Cardiac muscle cell (in vitro differentiated cells and primary cell): Measurements from ENCODE around the gene ARL15. TPM values are rescaled to one million over a fixed set of nuclear protein-coding genes. Genes with fewer than 3 reads are reported as not detected.

Experiments used
- DNase-seq, 2 donors: peaks; one replicate each; pipeline versions ENCODE4 v3.0.0 to v3.0.0-alpha.2; 2010 to 2017; ENCODE audit warnings: low read depth in 1 of 2, low spot score in 1 of 2
- H3K27ac ChIP-seq: fragments of 200-600 bp; sonication (generic); 2 replicates; pipeline ENCODE4 v1.5.1; 2016
- H3K27me3 ChIP-seq: fragments of 200-600 bp; sonication (generic); 2 replicates; pipeline ENCODE4 v1.6.0; 2016; ENCODE audit warnings: control low read depth
- H3K36me3 ChIP-seq: fragments of 200-600 bp; sonication (generic); 2 replicates; pipeline ENCODE4 v1.5.1; 2016; ENCODE audit warnings: control low read depth
- H3K4me1 ChIP-seq: fragments of 200-600 bp; sonication (generic); 2 replicates; pipeline ENCODE4 v1.8.1; 2017; ENCODE audit warnings: low read depth, mild to moderate bottlenecking, mixed run types
- H3K4me3 ChIP-seq: fragments of 200-600 bp; sonication (generic); 2 replicates; pipeline ENCODE4 v1.5.1; 2016; ENCODE audit warnings: mild to moderate bottlenecking
- H3K9me3 ChIP-seq: fragments of 200-600 bp; sonication (generic); 2 replicates; pipeline ENCODE4 v1.5.1; 2017; ENCODE audit warnings: low read depth, mild to moderate bottlenecking, control low read depth
- CTCF ChIP-seq: IDR thresholded peaks from 2 replicates; pipeline ENCODE4 v1.5.1; 2012; ENCODE audit warnings: low read depth, mild to moderate bottlenecking, low read length
- polyA plus RNA-seq: library from polyadenylated mRNA; unstranded; fragments of >200 nt; fragmentation: Nextera tagmentation; extraction: Ambion mirVana; gene quantifications from 2 replicates; pipeline ENCODE4 v1.2.1, GENCODE V29; 2016
- total RNA-seq: library from RNA; depleted of rRNA; stranded (reverse); fragments of >200 nt; gene quantifications from 2 replicates; pipeline ENCODE4 v1.2.3, GENCODE V29; 2016

Gene ARL15
- total and polyA plus RNA-seq, 2 experiments from 2014 or later: 23.2 to 27.4 TPM

- Histone ChIP-seq H3K27ac (no peak overlapping the region), H3K4me3 (no peak overlapping the region)
Measured at GRCh38 chr5:54197018-54197417, 113.4 kb downstream of the ARL15 start.

GRCh38 chr5:54195701-54196100 lies 114.7 kb downstream of the ARL15 start:
- Histone ChIP-seq H3K4me1 (peaks cover 23% of the 10 kb centered on the region), H3K4me3 (no peak overlapping the region), H3K27me3 (no peaks in the 10 kb centered on the region), H3K36me3 (no peaks in the 10 kb centered on the region), H3K9me3 (no peaks in the 10 kb centered on the region), H3K27ac (no peak overlapping the region)
- DNase-seq: no peak
- TF ChIP-seq CTCF: no peak

More at GRCh38 chr5:54197018-54197417, 113.4 kb downstream of the ARL15 start:
- DNase-seq: no peak
- H3K4me1 ChIP-seq: peaks cover 11% of the 10 kb centered on the region
- no peaks in the 10 kb centered on the region for H3K27me3 ChIP-seq
- no peaks in the 10 kb centered on the region for H3K36me3 ChIP-seq
- H3K9me3 ChIP-seq: no peaks in the 10 kb centered on the region
- TF ChIP-seq CTCF: no peak

- peak in 1 of 2 donors; percentile 16 for DNase-seq
- Histone ChIP-seq H3K36me3 (no peaks in the 10 kb centered on the region), H3K9me3 (no peaks in the 10 kb centered on the region), H3K27ac (no peak overlapping the region), H3K27me3 (no peaks in the 10 kb centered on the region), H3K4me3 (no peak overlapping the region), H3K4me1 (peaks cover 23% of the 10 kb centered on the region)
- no peak for TF ChIP-seq CTCF
Measured at GRCh38 chr5:54194318-54194717, 116.1 kb downstream of the ARL15 start.

- H3K9me3 ChIP-seq: no peaks in the 10 kb centered on the region
- peaks cover 62% of the 10 kb centered on the region for H3K4me1 ChIP-seq
- no peak for DNase-seq
- H3K27ac ChIP-seq: peak overlapping the region; percentile 50
- no peak overlapping the region for H3K4me3 ChIP-seq
- no peaks in the 10 kb centered on the region for H3K36me3 ChIP-seq
- H3K27me3 ChIP-seq: no peaks in the 10 kb centered on the region
- TF ChIP-seq CTCF: no peak
Measured at GRCh38 chr5:54187694-54188093, 122.7 kb downstream of the ARL15 start.

GRCh38 chr5:54186912-54187445 lies 123.4 kb downstream of the ARL15 start:
- TF ChIP-seq CTCF: no peak
- Histone ChIP-seq H3K36me3 (no peaks in the 10 kb centered on the region), H3K4me1 (peaks cover 55% of the 10 kb centered on the region), H3K9me3 (no peaks in the 10 kb centered on the region), H3K27ac (peak overlapping the region; percentile 50), H3K4me3 (no peak overlapping the region), H3K27me3 (no peaks in the 10 kb centered on the region)
- DNase-seq: no peak
